ENCODE measurements around the gene IL24. TPM values are rescaled to one million over a fixed set of nuclear protein-coding genes. Genes with fewer than 3 reads are reported as not detected.

IL24 gene
- total RNA-seq, 1 experiment from 2014 or later, result not detected

DNA sequence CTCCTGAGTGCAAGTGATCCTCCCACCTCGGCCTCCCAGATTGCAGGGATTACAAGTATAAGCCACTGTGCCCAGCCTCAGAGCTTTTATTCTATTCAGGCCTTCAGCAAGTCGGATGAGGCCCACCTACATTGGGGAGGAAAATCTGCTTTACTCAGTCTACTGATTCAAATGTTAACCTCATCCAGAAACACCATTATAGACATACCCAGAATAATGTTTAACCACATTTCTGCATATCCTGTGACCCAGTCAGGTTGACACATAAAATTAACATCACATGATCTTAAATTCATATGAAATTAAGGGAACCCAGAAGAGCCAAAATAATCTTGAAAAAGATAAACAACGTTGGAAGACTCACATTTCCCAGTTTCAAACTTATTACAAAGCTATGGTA lies 16.9 kb upstream of the IL24 start:
- no peak for DNase-seq (ENCODE audit: low spot score)

DNA sequence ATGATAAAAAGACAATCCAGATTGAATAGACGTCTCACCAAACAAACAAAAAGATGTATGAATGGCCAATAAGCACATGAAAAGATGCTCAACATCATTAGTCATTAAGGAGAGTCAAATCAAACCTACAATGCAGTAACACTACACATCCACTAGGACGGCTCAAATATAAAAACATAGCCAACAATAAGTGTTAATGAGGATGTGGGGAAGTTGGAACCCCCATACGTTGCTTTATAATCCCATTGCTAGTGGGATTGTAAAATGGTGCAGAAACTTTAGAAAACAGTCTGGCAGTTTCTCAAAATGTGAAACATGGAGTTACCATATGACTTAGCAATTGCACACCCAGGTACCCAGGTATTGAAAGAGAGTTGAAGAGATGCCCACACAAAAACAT lies 14.7 kb upstream of the IL24 start:
- DNase-seq (ENCODE audit: low spot score), result no peak

DNA sequence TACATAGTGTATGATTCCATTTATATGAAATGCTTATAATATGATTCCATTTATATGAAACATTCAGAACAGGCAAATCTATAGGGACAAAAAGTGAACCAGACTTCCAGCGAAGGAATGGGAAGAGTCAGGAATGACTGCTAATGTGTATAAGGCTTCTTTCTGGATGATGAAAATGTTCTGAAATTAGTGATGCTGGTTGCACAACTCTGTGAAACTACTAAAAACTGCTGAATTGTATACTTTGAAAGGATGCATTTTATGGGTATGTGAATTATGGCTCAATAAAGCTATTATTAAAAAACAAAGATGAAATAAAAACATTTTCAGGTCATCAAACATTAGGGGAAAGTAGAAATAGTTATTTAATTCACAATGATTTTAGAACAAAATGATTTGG lies 14.1 kb upstream of the IL24 start:
- no peak for DNase-seq (ENCODE audit: low spot score)

DNA sequence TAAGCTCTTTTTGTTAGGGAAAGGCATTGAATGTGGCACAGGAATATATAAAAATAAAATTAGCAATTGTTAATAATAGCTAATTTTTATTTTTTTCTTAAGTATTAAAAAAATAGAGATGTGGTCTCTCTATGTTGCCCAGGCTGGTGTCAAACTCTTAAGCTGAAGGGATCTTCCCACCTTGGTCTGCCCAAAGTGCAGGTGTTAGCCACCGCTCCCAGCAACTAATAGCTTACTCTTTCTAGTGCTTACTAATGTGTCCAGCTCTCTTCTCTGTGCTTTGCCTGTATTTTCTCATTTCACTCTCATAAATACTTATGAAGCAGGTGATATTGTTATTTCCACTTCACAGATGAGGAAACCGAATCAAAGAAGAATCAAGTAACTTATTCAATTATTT lies 13.4 kb upstream of the IL24 start:
- no peak for DNase-seq (ENCODE audit: low spot score)

DNA sequence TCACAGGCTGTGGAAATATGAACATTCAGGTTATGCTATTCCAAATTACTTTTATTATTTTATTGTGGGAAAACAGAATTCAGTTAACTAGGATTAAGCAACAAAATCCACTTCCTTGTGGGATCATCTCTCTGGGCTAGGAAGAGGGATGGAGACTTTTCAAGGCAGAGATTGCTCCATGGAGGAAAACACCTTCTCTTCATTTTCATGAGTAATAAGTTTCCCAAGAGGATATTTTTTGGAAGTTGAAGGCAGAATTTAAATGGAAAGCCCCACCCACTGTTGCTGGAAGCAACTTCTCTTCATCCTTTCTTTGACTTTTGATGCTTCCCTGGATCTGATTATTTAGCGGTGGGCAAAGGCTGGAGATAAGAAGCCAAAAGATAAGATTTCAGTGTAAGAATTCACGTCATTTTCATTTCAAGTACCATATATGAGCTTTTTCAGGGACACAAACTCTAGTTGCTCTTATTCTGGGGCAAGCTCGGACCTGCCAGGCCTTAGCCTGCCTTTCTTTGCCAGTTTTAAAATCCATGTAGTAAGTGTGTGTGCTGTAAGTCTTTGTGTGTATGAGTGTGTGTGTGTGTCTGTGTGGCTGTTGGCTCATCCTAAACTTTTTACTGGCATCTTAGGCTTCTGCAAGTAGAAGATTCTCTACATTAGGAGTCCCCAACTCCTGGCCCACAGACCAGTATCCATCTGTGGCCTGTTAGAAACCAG lies 11.7 kb upstream of the IL24 start:
- no peak for DNase-seq (ENCODE audit: low spot score)

DNA sequence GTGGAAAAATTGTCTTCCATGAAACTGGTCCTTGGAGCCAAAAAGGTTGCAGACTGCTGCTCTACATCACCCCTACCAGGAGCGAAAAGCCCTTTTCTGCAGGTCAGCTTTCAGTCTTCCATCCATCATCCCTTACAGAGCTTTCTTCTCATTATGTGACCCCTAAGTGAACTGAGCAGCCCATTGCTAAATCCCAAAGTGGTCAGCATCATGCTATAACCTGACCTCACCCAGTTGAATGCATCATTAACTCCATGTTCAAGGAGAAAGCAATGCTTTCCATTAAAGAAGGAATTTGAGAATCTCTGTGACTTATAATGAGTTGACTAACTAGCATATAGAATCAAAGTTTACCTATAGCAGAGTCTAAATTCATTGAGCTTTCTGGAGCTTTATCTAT lies 10.4 kb upstream of the IL24 start:
- no peak for DNase-seq (ENCODE audit: low spot score)

DNA sequence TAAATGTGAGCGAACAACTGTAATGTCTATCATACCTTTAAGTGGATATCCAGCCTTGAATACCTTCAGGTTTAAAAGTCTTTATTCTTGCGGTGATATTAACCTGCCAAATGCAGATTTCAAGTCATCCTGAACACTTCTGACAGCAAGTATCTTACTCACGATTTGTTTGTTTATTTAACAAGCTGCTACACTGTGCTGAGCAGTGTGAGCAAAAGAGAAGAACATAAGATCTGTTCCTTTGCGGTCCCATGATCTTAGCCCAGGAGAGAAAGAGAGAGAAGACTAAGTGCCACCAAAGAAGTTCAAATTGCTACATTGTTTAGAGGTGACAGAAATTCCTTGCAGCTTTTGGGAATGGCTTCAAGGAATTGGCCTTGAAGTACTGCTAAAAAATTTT lies 9.5 kb upstream of the IL24 start:
- no peak for DNase-seq (ENCODE audit: low spot score)

DNA sequence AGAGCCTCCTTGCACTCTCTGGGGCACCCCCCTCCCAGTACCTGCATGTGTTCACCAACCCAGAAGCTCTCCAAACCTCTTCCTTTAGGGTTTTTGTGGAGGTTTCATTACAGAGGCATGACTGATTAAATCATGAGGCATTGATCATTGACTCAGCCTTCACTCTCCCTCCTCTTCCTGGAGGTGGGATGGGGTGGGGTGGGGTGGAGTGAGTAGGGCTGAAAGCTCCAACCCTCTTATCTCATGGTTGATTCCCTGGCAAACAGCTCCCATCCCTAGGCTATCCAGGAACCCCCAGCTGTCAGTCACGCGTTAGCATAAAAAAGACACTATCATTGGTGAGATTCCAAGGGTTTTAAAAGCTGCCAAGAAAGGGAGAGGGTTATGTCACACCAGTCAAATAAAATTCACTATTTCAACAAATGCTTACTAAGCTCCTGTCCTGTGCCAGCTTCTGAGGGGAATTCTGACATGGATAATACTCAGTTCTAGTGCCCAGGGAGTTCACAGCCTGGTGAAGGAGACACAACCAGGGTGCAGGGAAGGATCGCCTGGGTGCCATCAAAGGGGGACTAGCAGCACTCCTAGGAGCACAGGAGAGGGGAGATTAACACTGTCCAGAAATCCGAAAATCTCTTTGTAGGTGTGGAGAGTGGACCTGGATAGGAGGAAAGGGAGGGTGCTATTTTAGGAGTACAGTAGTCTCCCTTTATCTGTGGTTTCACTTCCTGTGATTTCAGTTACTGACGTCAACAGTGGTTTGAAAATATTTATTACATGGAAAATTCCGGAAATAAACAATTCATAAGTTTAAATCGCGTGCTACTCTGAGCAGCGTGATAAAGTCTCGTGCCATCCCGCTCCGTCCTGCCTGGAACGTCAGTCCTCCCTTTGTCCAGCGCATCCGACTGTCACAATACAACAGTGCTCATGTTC lies 6.8 kb upstream of the IL24 start:
- peak; percentile 89 for DNase-seq (ENCODE audit: low spot score)

DNA sequence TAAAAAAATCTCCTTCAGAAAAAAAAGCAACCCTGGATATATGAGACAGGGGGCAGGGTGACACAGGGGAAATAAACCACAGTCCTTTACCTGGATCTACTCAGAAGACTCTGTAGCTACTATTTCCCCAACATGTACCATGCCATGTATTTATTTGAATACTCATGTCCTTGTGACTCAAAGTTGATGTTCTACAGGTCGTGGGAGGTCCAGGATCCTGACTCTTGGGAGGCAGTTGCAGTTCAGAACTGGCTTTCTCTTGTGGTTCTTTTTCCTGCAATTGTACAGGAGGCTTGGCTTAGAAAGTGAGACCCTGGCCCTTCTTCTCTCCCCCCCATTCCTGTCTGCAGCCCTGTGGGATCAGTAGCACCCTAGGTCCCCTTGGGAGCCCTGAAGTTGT lies 5.8 kb upstream of the IL24 start:
- no peak for DNase-seq (ENCODE audit: low spot score)

DNA sequence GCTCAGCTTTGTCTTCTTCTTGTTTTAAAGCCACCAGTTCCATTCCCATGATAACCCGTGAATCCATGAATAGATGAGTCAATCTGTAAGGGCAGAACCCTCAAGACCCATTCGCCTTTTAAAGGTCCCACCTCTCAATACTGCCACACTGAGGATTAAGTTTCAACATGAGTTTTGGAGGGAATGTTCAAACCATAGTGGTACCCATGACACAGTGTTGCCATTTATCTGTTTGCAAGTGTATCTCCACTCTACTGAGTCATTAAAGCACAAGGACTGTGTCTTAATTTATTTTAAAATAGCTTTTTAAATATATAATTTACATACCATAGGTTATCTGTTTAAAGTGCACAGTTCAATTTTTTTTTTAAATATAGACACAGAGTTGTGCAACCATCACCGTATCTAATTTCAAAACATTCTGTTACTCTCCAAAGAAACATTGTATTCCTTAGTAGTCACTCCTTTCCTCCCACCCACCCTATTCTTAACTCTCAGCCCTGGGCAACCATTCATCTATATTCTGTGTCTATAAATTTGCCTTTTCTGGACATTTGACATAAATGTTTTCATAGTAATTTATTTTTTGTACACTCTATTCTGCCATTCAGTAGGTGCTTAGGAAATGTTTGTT lies 4.8 kb upstream of the IL24 start:
- no peak for DNase-seq (ENCODE audit: low spot score)

DNA sequence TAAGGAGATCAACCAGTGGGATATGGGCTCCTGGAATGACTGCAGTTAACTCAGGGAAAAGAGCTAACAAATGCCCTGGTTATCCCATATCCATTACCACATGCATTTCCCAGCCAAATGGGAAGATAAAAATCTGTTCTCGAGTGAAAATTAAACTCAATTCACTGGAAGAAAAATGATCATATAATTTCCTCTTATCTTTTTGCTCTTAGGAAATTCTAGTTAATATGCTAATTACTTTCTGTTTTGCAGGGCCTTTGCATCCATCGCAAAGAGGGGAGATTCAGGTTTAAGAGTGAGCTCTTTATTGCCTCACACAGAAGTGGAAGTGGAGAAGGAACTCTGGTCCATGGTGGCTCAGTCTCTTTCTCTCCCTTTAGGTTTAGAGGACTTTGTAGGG lies 3.9 kb upstream of the IL24 start:
- no peak for DNase-seq (ENCODE audit: low spot score)

DNA sequence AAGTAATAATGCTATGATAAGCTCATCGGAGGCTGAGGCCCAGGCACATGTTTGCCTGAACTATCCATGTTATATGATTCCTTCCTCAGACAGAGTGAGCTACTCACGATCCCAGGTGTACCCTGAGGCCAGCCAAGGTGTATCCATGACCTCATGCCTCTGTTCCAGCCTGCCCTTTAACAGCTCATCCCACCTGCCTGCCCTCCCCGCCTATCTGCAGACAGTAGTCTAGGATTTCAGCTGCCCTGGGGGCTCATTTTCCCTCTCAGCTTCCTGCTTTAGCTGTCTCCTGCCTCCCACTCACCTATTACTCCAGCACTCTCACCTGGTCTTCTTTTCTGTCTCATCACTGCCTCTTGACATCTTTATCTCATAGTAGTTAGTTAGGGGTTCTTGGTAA lies 1.9 kb upstream of the IL24 start:
- DNase-seq (ENCODE audit: low spot score), result no peak

DNA sequence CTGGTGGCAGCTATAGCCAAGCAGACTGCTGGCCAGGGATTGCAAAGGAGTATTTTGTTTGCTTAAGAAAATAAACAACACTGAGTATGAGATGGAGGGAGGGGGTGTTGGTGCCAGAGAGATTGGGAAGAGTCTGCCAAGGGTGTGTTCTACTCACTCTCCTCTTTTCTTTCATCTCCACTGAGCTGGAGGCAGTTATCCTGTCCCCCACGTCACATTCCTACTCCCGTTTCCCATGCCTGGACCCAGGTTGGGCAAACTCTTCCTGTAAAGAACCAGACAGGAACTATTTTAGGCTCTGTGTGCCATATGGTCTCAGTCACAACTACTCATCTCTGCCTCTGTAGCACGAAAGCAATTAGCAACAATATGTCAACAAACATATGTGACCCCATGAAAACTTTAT lies 1.4 kb upstream of the IL24 start:
- peak; percentile 41 for DNase-seq (ENCODE audit: low spot score)

DNA sequence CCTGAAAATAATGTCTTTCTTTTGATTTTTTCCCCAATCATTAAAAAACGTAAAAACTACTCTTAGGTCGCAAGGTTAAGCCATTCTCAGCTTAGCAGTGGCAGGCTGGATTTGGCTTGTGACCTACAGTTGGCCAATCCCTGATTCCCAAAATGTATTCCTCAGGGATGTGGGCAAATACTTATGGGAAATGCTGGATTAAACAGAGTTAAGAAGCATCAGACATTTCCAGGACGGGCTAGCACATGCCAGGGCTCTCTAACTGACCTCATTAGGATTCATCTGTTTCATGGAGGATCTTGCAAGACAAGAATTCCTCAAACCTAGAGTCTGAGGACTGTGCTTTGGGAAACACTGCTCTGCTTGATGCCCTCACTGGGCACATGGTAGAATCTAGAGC lies 982 bp upstream of the IL24 start:
- no peak for DNase-seq (ENCODE audit: low spot score)

DNA sequence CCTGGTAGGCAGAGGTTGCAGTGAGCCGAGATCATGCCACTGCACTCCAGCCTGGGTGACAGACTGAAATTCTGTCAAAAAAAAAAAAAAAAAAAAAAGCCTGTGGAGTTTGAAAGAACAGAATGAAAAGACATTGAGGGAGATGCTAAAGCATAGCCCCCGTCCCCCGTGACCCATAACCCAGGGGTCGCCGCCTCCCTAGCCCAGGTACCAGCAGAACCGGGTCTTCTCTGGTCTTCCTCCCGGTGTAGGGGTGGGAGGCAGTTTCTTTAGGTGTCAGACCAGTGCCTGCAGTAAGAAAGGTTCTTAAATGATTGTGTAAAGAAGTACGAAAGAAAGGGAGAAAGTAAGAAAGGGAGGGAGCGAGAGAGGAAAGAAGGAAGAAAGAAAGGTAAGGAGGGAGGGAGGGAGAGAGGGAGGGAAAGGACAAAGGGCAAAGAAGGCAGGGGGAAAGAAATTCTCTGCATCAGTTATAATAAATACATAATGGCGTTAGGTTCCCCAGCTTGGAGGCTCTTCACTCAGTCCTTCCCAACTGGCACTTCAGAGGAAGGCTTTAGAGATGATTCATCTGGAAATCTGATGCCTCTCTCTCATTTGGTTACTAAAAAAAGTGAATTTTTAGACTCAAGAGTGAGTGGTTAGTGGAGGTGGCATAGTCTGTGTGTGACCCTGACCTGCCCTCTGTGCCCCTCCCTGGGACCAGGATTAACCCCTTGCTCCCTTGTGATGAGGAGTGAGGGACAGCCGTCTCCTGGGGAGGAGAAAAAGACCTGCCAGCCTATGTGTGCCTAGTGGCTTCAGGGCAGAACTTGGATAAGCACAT lies 1.1 kb downstream of the IL24 start:
- DNase-seq (ENCODE audit: low spot score), result peak; percentile 80

DNA sequence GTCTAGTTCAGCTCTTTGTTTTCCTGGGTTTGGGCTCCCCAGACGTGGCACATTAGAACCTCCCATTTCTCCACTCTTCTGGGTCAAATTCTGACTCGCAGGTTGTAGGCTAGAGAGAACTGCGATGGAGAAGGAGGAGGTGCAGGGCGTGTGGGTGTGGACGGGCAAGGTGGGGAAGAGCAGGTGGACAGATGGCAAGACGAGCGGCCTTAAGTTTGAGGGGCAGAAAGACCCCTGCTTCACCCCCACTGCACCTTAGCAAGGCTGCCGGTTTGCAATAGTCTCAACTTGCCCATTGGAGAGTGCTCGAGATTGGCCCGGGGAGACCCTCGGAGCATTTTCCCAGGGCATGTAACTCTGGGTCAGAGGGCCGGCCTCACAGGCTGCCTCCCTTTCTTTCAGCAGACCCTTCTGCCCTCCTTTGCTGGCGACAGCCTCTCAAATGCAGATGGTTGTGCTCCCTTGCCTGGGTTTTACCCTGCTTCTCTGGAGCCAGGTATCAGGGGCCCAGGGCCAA lies 1.7 kb downstream of the IL24 start:
- no peak for DNase-seq (ENCODE audit: low spot score)

DNA sequence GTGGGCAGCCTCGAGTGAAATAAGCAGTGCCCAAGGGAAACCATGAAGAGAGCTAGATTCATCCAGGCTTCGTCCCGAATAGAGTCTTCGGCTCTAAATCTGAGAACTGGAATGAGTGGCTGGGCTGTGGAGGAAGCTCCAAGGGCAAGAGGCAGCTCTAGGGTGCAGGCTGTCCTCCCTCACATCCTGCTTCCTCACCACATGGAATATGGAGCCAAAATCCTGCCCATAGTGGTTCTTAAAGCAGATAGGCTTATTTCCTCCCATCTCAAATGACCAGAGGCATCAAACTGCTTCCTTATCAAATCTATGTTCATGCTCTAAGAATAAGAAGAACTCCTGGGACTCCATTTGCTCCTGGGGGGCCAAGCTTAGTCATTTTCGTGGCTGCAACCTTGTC lies 2.5 kb downstream of the IL24 start:
- DNase-seq (ENCODE audit: low spot score), result no peak

DNA sequence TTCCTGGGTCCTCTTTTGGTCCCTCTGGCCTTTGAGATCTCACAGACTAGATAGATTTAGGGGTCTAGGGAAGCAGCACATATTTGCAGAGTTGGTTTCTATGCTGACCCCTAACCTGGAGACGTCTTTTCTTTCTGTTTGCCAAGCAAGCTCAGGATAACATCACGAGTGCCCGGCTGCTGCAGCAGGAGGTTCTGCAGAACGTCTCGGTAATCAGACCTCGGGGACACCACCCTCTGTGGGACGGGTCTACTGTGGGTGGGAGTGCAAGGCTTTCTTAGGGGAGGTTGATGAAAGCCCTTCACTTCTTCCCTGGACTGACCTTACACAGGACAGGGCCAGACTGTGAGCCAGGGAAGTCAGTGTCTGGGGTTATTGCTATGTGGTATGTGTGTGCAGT lies 2.9 kb downstream of the IL24 start:
- DNase-seq (ENCODE audit: low spot score), result no peak

DNA sequence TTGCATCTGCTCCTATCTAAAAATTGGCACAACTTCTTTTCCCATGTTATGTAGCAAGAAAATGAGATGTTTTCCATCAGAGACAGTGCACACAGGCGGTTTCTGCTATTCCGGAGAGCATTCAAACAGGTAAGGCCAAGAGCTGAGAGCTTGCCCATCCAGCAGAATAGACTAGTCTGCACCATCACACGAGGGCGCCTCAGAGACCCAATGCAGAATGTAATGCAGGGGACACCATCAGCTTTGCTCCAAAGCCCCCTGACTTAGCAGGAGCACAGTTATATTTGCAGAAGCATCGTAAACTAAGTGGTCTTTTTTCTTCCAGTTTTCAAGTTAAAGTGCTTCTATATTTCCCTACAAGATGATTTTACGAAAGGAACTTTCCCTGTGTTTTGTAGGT lies 4.7 kb downstream of the IL24 start:
- DNase-seq (ENCODE audit: low spot score), result no peak

DNA sequence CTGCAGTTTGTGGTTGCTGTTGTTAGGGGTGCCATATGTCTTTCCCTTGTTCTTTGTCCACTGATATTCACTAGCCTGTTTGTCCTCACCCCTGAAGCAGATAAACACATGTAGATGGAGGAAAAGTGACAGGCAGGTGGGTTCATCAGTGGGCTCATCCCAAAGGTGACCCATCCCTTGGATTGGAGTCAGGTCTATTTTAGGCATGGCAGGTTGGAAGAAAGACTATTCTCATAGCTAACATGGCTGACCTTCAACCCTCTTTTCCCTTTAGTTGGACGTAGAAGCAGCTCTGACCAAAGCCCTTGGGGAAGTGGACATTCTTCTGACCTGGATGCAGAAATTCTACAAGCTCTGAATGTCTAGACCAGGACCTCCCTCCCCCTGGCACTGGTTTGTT lies 5.5 kb downstream of the IL24 start:
- DNase-seq (ENCODE audit: low spot score), result no peak

DNA sequence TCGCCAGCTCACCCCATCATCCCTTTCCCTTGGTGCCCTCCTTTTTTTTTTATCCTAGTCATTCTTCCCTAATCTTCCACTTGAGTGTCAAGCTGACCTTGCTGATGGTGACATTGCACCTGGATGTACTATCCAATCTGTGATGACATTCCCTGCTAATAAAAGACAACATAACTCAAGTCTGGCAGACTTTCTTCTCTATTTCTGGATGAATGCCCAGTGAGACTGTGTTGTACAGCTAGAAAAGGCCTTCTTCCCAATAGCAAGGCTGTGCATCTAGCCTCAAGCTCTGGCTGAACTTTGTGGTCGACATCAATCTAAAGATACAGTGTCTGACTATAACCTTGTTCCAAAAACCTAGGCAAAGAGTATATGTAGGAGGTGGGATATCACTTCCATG lies 6.4 kb downstream of the IL24 start:
- DNase-seq (ENCODE audit: low spot score), result peak; percentile 51

Measured in A172 (cell line).